Activated naive CD8-positive, alpha-beta T cell (primary cell): ENCODE measurements around the gene OR3A2.
"Not testable (repeated sequence)": the region's sequence is repeated elsewhere in the genome, so short reads cannot be mapped to it uniquely, and the experiment has no call there.

Experiments used
- H3K27ac Mint-ChIP-seq: one replicate; pipeline ENCODE4 v1.8.0; 2021; ENCODE audit warnings: mixed read lengths
- H3K27me3 Mint-ChIP-seq: one replicate; pipeline ENCODE4 v1.8.0; 2021; ENCODE audit warnings: mixed read lengths
- H3K36me3 Mint-ChIP-seq: one replicate; pipeline ENCODE4 v1.8.0; 2021; ENCODE audit warnings: mixed read lengths
- H3K4me1 Mint-ChIP-seq: one replicate; pipeline ENCODE4 v1.8.0; 2021; ENCODE audit warnings: low read depth, mixed read lengths
- H3K4me3 Mint-ChIP-seq: one replicate; pipeline ENCODE4 v1.8.0; 2021; ENCODE audit warnings: mild to moderate bottlenecking, mixed read lengths
- H3K9me3 Mint-ChIP-seq: one replicate; pipeline ENCODE4 v1.8.0; 2021; ENCODE audit warnings: low read depth, mixed read lengths

Gene OR3A2

DNA sequence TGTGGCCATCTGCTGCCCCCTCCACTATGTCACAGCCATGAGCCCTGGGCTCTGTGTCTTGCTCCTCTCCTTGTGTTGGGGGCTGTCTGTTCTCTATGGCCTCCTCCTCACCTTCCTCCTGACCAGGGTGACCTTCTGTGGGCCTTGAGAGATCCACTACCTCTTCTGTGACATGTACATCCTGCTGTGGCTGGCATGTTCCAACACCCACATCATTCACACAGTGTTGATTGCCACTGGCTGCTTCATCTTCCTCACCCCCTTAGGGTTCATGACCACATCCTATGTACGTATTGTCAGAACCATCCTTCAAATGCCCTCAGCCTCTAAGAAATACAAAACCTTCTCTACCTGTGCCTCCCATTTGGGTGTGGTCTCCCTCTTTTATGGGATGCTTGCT, 145.1 kb downstream of the OR3A2 start:
- H3K36me3 Mint-ChIP-seq, H3K4me1 Mint-ChIP-seq, H3K4me3 Mint-ChIP-seq, H3K27me3 Mint-ChIP-seq, H3K9me3 Mint-ChIP-seq, H3K27ac Mint-ChIP-seq: not testable (repeated sequence)

DNA sequence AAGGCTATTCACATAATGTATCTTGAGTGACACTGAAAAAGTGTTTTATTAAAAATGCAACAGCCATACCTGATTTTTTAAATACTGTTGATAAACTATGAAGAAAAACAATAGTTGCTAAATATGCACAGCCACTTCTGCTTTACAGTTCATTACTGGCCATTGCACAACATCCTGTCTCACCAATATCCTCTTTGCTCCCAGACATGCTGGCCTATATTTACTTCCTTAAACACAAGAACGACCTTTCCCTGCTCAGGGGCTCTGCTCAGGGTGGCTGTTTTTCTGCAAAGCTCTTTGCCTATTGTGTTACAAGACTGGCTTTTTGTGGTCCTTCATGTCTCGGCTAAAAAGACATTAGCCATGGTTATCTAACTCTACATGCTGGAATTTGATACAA, 147.4 kb downstream of the OR3A2 start:
- not testable (repeated sequence) for H3K36me3 Mint-ChIP-seq, H3K27me3 Mint-ChIP-seq, H3K4me1 Mint-ChIP-seq, H3K4me3 Mint-ChIP-seq, H3K27ac Mint-ChIP-seq, H3K9me3 Mint-ChIP-seq

DNA sequence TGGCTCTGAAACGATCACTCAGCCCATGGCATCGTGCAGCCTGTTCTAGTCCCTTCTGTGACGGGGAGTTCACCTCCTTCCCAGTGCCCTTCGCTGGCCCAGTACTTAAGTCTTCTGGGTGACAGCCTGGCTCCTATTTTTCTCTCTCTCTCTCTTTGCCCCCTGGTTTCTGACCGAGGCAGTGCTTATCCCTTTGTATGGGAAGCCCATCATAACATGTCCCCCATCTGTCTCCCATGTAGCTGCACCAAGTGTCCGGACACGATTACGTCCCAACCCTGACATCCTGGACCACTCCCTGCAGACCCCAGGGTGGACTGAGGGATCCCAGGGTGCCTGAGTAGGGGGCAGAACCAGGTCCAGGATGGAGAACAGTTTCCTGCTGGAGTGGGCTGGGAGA, 153.8 kb downstream of the OR3A2 start:
- not testable (repeated sequence) for H3K9me3 Mint-ChIP-seq, H3K27ac Mint-ChIP-seq, H3K4me1 Mint-ChIP-seq, H3K36me3 Mint-ChIP-seq, H3K27me3 Mint-ChIP-seq, H3K4me3 Mint-ChIP-seq
